A549 (cell line): Measurements from ENCODE around the gene CDK19. TPM values are rescaled to one million over a fixed set of nuclear protein-coding genes. Genes with fewer than 3 reads are reported as not detected.
"Not testable (repeated sequence)": the region's sequence is repeated elsewhere in the genome, so short reads cannot be mapped to it uniquely, and the experiment has no call there.

Source experiments
- ATAC-seq, 2 experiments: fragments of 200-7000 bp in 1 of 2; fragments of >200 bp in 1 of 2; cut with Nextera tagmentation in 1 of 2; cut with Tn5 transposase in 1 of 2; 3 replicates each; pipeline versions ENCODE4 v1.8.0 to v1.9.1; 2018 to 2020; ENCODE audit warnings: mild to moderate bottlenecking in 1 of 2, moderate library complexity in 1 of 2
- CTCF ChIA-PET: fragments of 300-600 bp; sonication (Branson Sonifier 250); formaldehyde crosslinking; extraction: SDS; loops from one replicate; lab custom pipeline; 2021; ENCODE audit warnings: antibody characterized with exemption, inconsistent platforms; lab: Yijun Ruan, JAX
- POLR2A ChIA-PET: fragments of 350-600 bp; formaldehyde crosslinking; extraction: SDS; loops from one replicate; lab custom pipeline; 2021; ENCODE audit warnings: antibody characterized with exemption, inconsistent platforms; lab: Yijun Ruan, JAX
- DNase-seq, 2 experiments: peaks; one replicate each; pipeline versions ENCODE4 v3.0.0 to v3.0.0-alpha.2; 2011 to 2016; ENCODE audit warnings: low read depth in 1 of 2, low spot score in 1 of 2
- FAIRE-seq: peaks from 2 replicates; lab custom pipeline; 2011; peaks lifted over from hg19 to GRCh38; lab: Jason Lieb, UNC
- H3K27ac ChIP-seq, 2 experiments: fragments of >200 bp; sonication (Bioruptor Twin); formaldehyde crosslinking; 3 replicates each; pipeline ENCODE4 v1.5.1; 2016 to 2017
- H3K4me1 ChIP-seq: fragments of >200 bp; sonication (Bioruptor Twin); formaldehyde crosslinking; 3 replicates; pipeline ENCODE4 v1.6.1; 2016
- H3K4me2 ChIP-seq: fragments of >200 bp; sonication (Bioruptor Twin); formaldehyde crosslinking; 3 replicates; pipeline ENCODE4 v1.6.1; 2016
- H3K4me3 ChIP-seq: fragments of >200 bp; sonication (Bioruptor Twin); formaldehyde crosslinking; 3 replicates; pipeline ENCODE4 v1.5.1; 2016
- H3K9me3 ChIP-seq: fragments of >200 bp; sonication (Bioruptor Twin); formaldehyde crosslinking; 3 replicates; pipeline ENCODE4 v1.6.1; 2016
- CBX8 ChIP-seq: fragments of 200-600 bp; sonication (generic); IDR thresholded peaks from 2 replicates; pipeline ENCODE4 v1.6.1; 2016
- CHD2 ChIP-seq: fragments of 150-350 bp; IDR thresholded peaks from 2 replicates; pipeline ENCODE4 v1.6.1; 2014; ENCODE audit warnings: low read length; ENCODE audit not compliant: partially characterized antibody
- E2F6 ChIP-seq: IDR thresholded peaks from 2 replicates; pipeline ENCODE4 v1.6.1; 2012; ENCODE audit warnings: low read depth, borderline replicate concordance
- EHF ChIP-seq: fragments of 250-450 bp; sonication (Bioruptor Pico); IDR thresholded peaks from 2 replicates; pipeline ENCODE4 v1.5.0; 2020; ENCODE audit warnings: mild to moderate bottlenecking
- EHMT2 ChIP-seq: fragments of 200-600 bp; sonication (generic); IDR thresholded peaks from 2 replicates; pipeline ENCODE4 v1.6.1; 2016; ENCODE audit warnings: antibody characterized with exemption, low read depth, mild to moderate bottlenecking, moderate library complexity
- EP300 ChIP-seq, 2 experiments: fragments of >200 bp; sonication (Bioruptor Twin); formaldehyde crosslinking; IDR thresholded peaks; 2 replicates in 1 of 2; 3 replicates in 1 of 2; pipeline ENCODE4 v1.6.1; 2016 to 2017
- ESRRA ChIP-seq: fragments of 150-350 bp; IDR thresholded peaks from 2 replicates; pipeline ENCODE4 v1.6.1; 2014; ENCODE audit warnings: mild to moderate bottlenecking, low read length, borderline replicate concordance
- FOSB ChIP-seq: fragments of 250-450 bp; sonication (Bioruptor Pico); IDR thresholded peaks from 2 replicates; pipeline ENCODE4 v1.5.0; 2020; ENCODE audit warnings: mild to moderate bottlenecking, moderate library complexity
- HDAC2 ChIP-seq: fragments of 200-600 bp; sonication (generic); IDR thresholded peaks from 2 replicates; pipeline ENCODE4 v1.6.1; 2016
- HES2 ChIP-seq: fragments of >200 bp; sonication (Bioruptor Twin); formaldehyde crosslinking; IDR thresholded peaks from 2 replicates; pipeline ENCODE4 v1.6.1; 2016
- HMGXB4 ChIP-seq: fragments of 250-450 bp; sonication (Bioruptor Pico); IDR thresholded peaks from 2 replicates; pipeline ENCODE4 v1.5.0; 2021; ENCODE audit warnings: mild to moderate bottlenecking, moderate library complexity, borderline replicate concordance
- HOXA7 ChIP-seq: fragments of 250-450 bp; sonication (Bioruptor Pico); IDR thresholded peaks from 2 replicates; pipeline ENCODE4 v1.5.0; 2020; ENCODE audit warnings: mild to moderate bottlenecking, moderate library complexity
- HOXB13 ChIP-seq: fragments of 250-450 bp; sonication (Bioruptor Pico); IDR thresholded peaks from 2 replicates; pipeline ENCODE4 v1.5.0; 2020; ENCODE audit warnings: low read depth, mild to moderate bottlenecking, moderate library complexity
- JUN ChIP-seq, 2 experiments: fragments of >200 bp; sonication (Bioruptor Twin); formaldehyde crosslinking; IDR thresholded peaks; 2 replicates in 1 of 2; 3 replicates in 1 of 2; pipeline ENCODE4 v1.6.1; 2016 to 2017
- JUNB ChIP-seq: fragments of >200 bp; sonication (Bioruptor Twin); formaldehyde crosslinking; IDR thresholded peaks from 2 replicates; pipeline ENCODE4 v1.6.1; 2016
- KDM5A ChIP-seq: fragments of 200-600 bp; sonication (generic); IDR thresholded peaks from 2 replicates; pipeline ENCODE4 v1.6.1; 2016; ENCODE audit warnings: antibody characterized with exemption, mild to moderate bottlenecking
- MAFK ChIP-seq: fragments of 450-650 bp; IDR thresholded peaks from 2 replicates; pipeline ENCODE4 v1.6.1; 2014; ENCODE audit not compliant: partially characterized antibody
- MAZ ChIP-seq: fragments of 150-350 bp; IDR thresholded peaks from 2 replicates; pipeline ENCODE4 v1.6.1; 2014; ENCODE audit warnings: antibody characterized with exemption, low read depth, low read length, borderline replicate concordance
- NFE2L2 ChIP-seq: fragments of 150-350 bp; conservative IDR thresholded peaks from 2 replicates; pipeline ENCODE4 v1.6.1; 2014; ENCODE audit warnings: low read length
- PHF8 ChIP-seq: fragments of 200-600 bp; sonication (generic); IDR thresholded peaks from 2 replicates; pipeline ENCODE4 v1.6.1; 2016; ENCODE audit warnings: low read depth, mild to moderate bottlenecking, antibody characterized with exemption, moderate library complexity, borderline replicate concordance
- RAD21 ChIP-seq, 2 experiments: fragments of >200 bp in 1 of 2; sonication (Bioruptor Twin) in 1 of 2; formaldehyde crosslinking in 1 of 2; IDR thresholded peaks in 1 of 2; conservative IDR thresholded peaks in 1 of 2; 2 replicates in 1 of 2; 3 replicates in 1 of 2; pipeline ENCODE4 v1.6.1; 2012 to 2018; ENCODE audit warnings: inconsistent platforms in 1 of 2
- SMC3 ChIP-seq: fragments of >200 bp; sonication (Bioruptor Twin); formaldehyde crosslinking; IDR thresholded peaks from 3 replicates; pipeline ENCODE4 v1.6.1; 2018; ENCODE audit warnings: inconsistent platforms
- SREBF2 ChIP-seq: fragments of 450-650 bp; IDR thresholded peaks from 2 replicates; pipeline ENCODE4 v1.6.1; 2014; ENCODE audit warnings: mild to moderate bottlenecking, moderate library complexity
- TFCP2L1 ChIP-seq: fragments of 250-450 bp; sonication (Bioruptor Pico); IDR thresholded peaks from 2 replicates; pipeline ENCODE4 v1.5.0; 2021; ENCODE audit warnings: mild to moderate bottlenecking
- ZC3H11A ChIP-seq: fragments of 450-650 bp; IDR thresholded peaks from 2 replicates; pipeline ENCODE4 v1.6.1; 2014; ENCODE audit warnings: antibody characterized with exemption, mild to moderate bottlenecking
- ZFP36 ChIP-seq: fragments of 450-650 bp; IDR thresholded peaks from 2 replicates; pipeline ENCODE4 v1.6.1; 2014; ENCODE audit warnings: borderline replicate concordance; ENCODE audit not compliant: partially characterized antibody
- ZSCAN20 ChIP-seq: fragments of 250-450 bp; sonication (Bioruptor Pico); IDR thresholded peaks from 2 replicates; pipeline ENCODE4 v1.8.0; 2022; ENCODE audit warnings: mild to moderate bottlenecking, moderate library complexity
- WGBS: methylation state at CpG from one replicate; pipeline ENCODE4 v1.1.6; 2017; ENCODE audit errors: missing lambda C conversion rate; 5-methylcytosine and 5-hydroxymethylcytosine counted together
- polyA plus RNA-seq, 4 experiments: library from polyadenylated mRNA; depleted of rRNA in 3 of 4; stranded (reverse); fragments of >200 nt; fragmentation: RNase III in 1 of 4; extraction: RNeasy Plus Mini Kit Qiagen cat#74134 plus additional on column Dnase treatment in 1 of 4; gene quantifications; 2 replicates in 3 of 4; 3 replicates in 1 of 4; pipeline ENCODE4 v1.2.3, GENCODE V29; 2011 to 2017

CDK19 gene
- polyA plus RNA-seq, 2 of the 4 experiments (the other 2 are of a cell fraction) = 7.1 to 18.6 TPM

GRCh38 chr6:110748453-110748852 lies 66.8 kb downstream of the CDK19 start:
- ChIA-PET CTCF (no interaction called here), POLR2A (interaction anchor here (1.9 kb wide), 1 partner anchor 67 kb away, joined by 8 read pairs; the partner anchor contains the start of gene CDK19)
- DNase-seq (peak in 1 of 2 experiments; percentile 13), FAIRE-seq (no peak), ATAC-seq (0 out of 6 replicates have a peak, but pooled peaks of 1 of the 2 experiments have one; percentile 33)
- H3K4me3 ChIP-seq = no peak overlapping the region
- H3K4me1 ChIP-seq = peaks cover 42% of the 10 kb centered on the region
- no peak for TF ChIP-seq NFE2L2
- no peak for TF ChIP-seq EP300 (IDR thresholded peaks at IDR 0.05)
- TF ChIP-seq HDAC2 = no peak
- TF ChIP-seq KDM5A = no peak
- TF ChIP-seq MAFK = peak; percentile 35
- no peak for TF ChIP-seq HOXB13 (CRISPR knock-in tag)
- peak overlapping the region; percentile 25 for H3K4me2 ChIP-seq
- 3% methylated on average over 3 of the region's 3 CpGs for WGBS
- peak overlapping the region; percentile 11 to 56; a peak in 2 of 6 replicates for H3K27ac ChIP-seq
- no peaks in the 10 kb centered on the region for H3K9me3 ChIP-seq

- no peaks in the 10 kb centered on the region for H3K9me3 ChIP-seq
- peak; percentile 68 to 81 for ATAC-seq
- no peak overlapping the region for H3K4me3 ChIP-seq
- POLR2A ChIA-PET = interaction anchor here (1.7 kb wide), 1 partner anchor 128 kb away, joined by 4 read pairs; the partner anchor contains the start of gene AMD1
- CTCF ChIA-PET = interaction anchor here (0.6 kb wide), 1 partner anchor 133 kb away, joined by 6 read pairs; no protein-coding TSS in a partner anchor
- no peak for FAIRE-seq
- 30% methylated on average over 1 of the region's 1 CpG for WGBS
- peak overlapping the region; percentile 76 for H3K4me2 ChIP-seq
- DNase-seq = peak in 1 of 2 experiments; percentile 9
- H3K4me1 ChIP-seq = peaks cover 42% of the 10 kb centered on the region
- peak overlapping the region; percentile 30 to 56; a peak in 1 of 6 replicates for H3K27ac ChIP-seq
- TF ChIP-seq EHMT2 (no peak), TFCP2L1 (no peak), HES2 (no peak), ZFP36 (no peak), ZSCAN20 (CRISPR knock-in tag) (no peak), RAD21 (conservative IDR thresholded peaks at IDR 0.05 in 1 of 2, IDR thresholded peaks at IDR 0.05 in 1 of 2) (no peak), CHD2 (no peak)
Observed at GRCh38 chr6:110746680-110747079, 68.6 kb downstream of the CDK19 start.

GRCh38 chr6:110744991-110745390 lies 70.3 kb downstream of the CDK19 start:
- ChIA-PET CTCF (no interaction called here), POLR2A (no interaction called here)
- ATAC-seq (no peak), FAIRE-seq (no peak), DNase-seq (no peak)
- H3K4me2 ChIP-seq = no peak overlapping the region
- H3K4me3 ChIP-seq = no peak overlapping the region
- H3K4me1 ChIP-seq = peaks cover 38% of the 10 kb centered on the region
- TF ChIP-seq HDAC2 (no peak), EHF (CRISPR knock-in tag) (no peak), JUNB (no peak), MAZ (no peak), TFCP2L1 (no peak), ESRRA (no peak), PHF8 (no peak), SREBF2 (no peak), E2F6 (no peak), CBX8 (no peak), HES2 (no peak), RAD21 (conservative IDR thresholded peaks at IDR 0.05 in 1 of 2, IDR thresholded peaks at IDR 0.05 in 1 of 2) (no peak), HOXA7 (CRISPR knock-in tag) (no peak), HMGXB4 (CRISPR knock-in tag) (no peak), ZC3H11A (no peak), JUN (IDR thresholded peaks at IDR 0.05) (no peak), SMC3 (no peak), FOSB (CRISPR knock-in tag) (no peak)
- WGBS = 89% methylated on average over 1 of the region's 1 CpG
- H3K9me3 ChIP-seq = no peaks in the 10 kb centered on the region
- H3K27ac ChIP-seq = no peak overlapping the region

- H3K4me3 ChIP-seq, H3K4me2 ChIP-seq, H3K9me3 ChIP-seq, DNase-seq, ATAC-seq, FAIRE-seq, H3K27ac ChIP-seq, POLR2A ChIA-PET: not testable (repeated sequence)
- H3K4me1 ChIP-seq = peaks cover 29% of the 10 kb centered on the region
- CTCF ChIA-PET = interaction anchor here (1.8 kb wide), 1 partner anchor 15 kb away, joined by 3 read pairs; no protein-coding TSS in a partner anchor
- 88% methylated on average over 9 of the region's 9 CpGs for WGBS
Observed at GRCh38 chr6:110742552-110742951, 72.7 kb downstream of the CDK19 start.
